RCC 7860 (cell line): ENCODE data around the gene KCNJ13.

Experiments
- DNase-seq: peaks from one replicate; pipeline ENCODE4 v3.0.0-alpha.2; 2015; ENCODE audit warnings: low spot score
- FAIRE-seq: peaks from 2 replicates; lab custom pipeline; 2012; peaks lifted over from hg19 to GRCh38; lab: Jason Lieb, UNC

The KCNJ13 gene

DNA sequence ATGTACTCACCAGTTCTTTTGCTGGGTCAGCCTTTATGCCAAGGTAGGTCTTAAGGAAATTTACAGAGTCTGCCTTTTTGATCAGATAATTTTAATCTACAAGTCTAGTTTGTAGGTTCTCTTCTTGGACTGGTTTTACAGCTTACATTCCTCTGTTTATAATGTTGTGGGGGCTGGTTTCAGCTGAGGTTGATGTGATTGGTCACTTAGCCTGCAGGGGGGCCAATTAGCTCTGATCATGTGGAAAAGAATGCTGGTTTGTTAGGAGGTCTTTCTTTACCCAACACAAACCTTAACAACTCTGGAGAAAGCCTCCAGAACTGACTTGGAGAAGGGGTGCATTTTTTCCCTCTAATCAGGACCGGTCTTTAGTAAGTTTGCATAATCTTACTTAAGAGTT lies at the start of gene KCNJ13:
KCNJ13 (minus strand) TSS at position 131 of the 400 bp plus-strand sequence. CDS start 5,203 bp downstream, outside the sequence.
- FAIRE-seq = no peak

DNA sequence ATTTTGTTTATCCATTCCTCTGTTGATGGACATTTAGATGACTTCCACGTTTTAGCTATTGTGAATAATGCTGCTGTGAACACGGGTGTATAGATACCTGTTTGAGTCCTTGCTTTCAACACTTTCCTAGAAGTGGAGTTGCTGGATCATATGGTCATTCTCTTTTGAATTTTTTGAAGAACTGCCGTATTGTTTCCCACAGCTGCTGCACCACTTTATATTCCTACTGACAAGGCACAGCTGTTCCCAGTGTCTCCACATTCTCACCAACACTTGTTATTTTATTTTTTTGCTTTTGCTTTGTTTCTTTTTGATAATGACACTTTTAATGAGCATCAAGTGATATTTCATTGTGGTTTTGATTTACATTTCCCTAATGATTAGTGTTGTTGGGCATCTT lies 41.4 kb upstream of the KCNJ13 start:
- DNase-seq (no peak), FAIRE-seq (no peak)

More for the DNA sequence above, at the start of gene KCNJ13:
- DNase-seq = no peak

GRCh38 chr2:232816657-232817056 lies 40.3 kb upstream of the KCNJ13 start:
- DNase-seq (no peak), FAIRE-seq (no peak)

GRCh38 chr2:232815569-232815968 lies 39.2 kb upstream of the KCNJ13 start:
- no peak for DNase-seq
- FAIRE-seq = no peak

- FAIRE-seq (no peak), DNase-seq (no peak)
Observed at GRCh38 chr2:232810444-232810843, 34.1 kb upstream of the KCNJ13 start.

GRCh38 chr2:232809349-232810124 lies 33.2 kb upstream of the KCNJ13 start:
- no peak for FAIRE-seq
- DNase-seq = no peak

GRCh38 chr2:232802091-232802490 lies 25.7 kb upstream of the KCNJ13 start:
- DNase-seq (no peak), FAIRE-seq (no peak)

DNA sequence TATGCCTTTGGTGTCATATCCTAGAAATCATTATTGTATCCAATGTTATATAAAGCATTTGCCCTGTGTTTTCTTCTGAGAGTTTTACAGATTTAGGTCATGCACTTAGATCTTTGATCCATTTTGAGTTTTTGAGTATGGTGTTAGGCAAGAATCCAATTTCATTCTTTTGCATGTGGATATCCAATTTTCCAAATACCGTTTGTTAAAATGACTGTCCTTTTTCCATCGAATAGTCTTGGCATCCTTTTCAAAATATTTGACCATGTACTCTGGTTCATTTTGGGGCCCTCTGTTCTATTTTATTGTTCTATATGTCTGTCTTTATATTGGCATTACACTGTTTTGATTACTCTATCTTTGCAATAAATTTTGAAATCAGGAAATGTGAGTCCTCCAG lies 23.8 kb upstream of the KCNJ13 start:
- DNase-seq (no peak), FAIRE-seq (no peak)

- DNase-seq (no peak), FAIRE-seq (no peak)
Observed at GRCh38 chr2:232798187-232798586, 21.8 kb upstream of the KCNJ13 start.

- DNase-seq = no peak
- FAIRE-seq = no peak
Observed at GRCh38 chr2:232795920-232796319, 19.6 kb upstream of the KCNJ13 start.

GRCh38 chr2:232794981-232795380 lies 18.6 kb upstream of the KCNJ13 start:
- no peak for FAIRE-seq
- no peak for DNase-seq

DNA sequence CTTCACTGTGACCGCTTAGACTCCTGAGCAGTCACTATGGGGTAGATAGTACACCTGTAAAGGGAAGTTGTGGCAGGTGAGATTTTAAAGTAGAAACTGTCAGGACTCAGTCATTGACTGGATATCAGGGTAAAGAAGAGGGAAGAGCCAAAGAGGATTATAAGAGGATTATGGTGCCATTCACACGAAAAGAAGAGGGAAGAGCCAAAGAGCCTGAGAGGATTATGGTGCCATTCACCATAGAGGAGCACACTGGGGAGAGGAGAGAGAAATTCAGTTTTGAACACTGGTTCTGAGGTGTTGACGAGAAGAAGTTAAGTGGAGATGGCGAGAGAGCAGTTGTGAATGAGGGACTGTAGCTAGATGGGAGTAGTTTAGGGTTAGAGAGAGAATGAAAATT lies 16.9 kb upstream of the KCNJ13 start:
- DNase-seq = no peak
- no peak for FAIRE-seq

GRCh38 chr2:232791518-232791917 lies 15.2 kb upstream of the KCNJ13 start:
- DNase-seq (no peak), FAIRE-seq (no peak)

GRCh38 chr2:232789082-232789481 lies 12.7 kb upstream of the KCNJ13 start:
- no peak for FAIRE-seq

GRCh38 chr2:232787806-232788205 lies 11.4 kb upstream of the KCNJ13 start:
- DNase-seq (no peak), FAIRE-seq (no peak)

More at GRCh38 chr2:232789082-232789481, 12.7 kb upstream of the KCNJ13 start:
- DNase-seq = no peak

DNA sequence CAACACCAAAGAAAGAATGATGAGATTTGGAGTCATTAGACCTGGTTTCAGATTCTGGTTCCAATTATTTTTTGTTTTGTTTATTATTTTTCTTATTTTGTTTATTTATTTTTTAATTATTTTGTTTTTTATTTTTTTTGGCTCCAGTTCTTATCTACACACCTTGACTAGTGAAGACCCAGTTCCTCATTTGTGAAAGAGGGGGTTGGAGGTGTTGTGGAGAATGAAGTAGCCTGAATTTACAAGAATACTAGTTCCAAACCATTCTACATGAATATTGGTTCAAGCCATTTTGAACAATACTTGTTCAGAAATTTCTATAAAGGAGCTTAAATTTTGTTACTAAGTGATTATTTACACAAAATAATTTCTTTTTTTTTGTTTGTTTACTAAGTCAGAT lies 6.9 kb upstream of the KCNJ13 start:
- FAIRE-seq (no peak), DNase-seq (no peak)

DNA sequence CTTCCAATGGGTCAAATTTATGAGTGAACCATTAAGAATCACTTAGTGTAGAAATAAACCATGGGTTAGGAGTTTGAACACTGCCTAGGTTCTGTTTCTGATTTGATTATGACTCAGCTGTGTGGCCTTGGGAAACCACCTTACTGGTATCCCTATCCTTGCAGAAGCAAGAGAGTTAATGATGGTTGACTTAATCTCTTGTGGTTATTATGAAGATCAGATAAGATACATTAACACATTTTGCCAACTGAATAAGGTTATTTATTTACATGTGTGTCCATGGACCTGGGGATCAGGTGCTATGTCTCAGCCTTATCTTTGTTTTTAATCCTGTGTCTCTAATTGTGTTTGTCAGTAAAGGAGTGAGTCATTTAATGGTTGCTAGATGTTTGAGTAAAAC lies 5.4 kb upstream of the KCNJ13 start:
- peak; percentile 99 for FAIRE-seq
- peak; percentile 96 for DNase-seq

DNA sequence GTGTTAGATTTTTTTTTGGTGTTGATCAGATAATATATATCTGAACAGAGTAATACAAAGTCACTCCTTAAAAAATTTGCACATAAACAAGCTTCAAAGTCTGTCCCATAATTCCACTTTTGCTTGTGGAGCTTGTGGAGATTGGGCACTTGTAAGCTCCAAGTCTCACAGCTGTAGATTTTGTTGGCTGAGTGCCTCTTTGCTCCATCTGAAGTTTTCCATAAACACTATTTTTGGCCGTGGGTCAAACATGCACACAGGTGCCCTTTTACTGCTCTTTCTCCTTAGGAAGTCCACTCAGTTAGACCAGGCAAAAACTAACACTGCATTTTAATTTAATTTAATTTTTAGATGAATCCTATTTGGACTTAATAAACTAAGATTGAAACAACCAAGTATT lies 3.6 kb upstream of the KCNJ13 start:
- DNase-seq (no peak), FAIRE-seq (no peak)

DNA sequence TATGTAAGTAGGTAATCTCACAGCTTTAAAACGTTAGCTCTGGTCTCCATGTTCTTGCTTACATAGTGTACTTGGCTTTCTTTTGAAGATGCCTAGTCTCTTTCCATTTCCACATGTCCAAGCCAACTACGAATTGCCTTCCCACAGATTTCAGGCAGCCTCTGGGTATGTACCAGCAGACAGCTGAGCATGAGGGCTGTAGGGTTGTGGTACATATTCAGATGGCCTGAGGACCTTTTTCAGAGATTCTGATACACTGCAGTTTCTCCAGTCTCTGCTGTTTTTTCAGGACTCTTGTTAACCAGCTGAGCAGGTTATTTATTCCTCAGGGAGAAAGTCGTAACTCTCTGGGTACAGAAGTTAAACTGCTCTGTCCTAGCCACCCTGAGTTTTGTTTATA lies 3.1 kb upstream of the KCNJ13 start:
- FAIRE-seq = no peak

GRCh38 chr2:232777276-232777675 lies 911 bp upstream of the KCNJ13 start:
- DNase-seq = no peak
- FAIRE-seq = no peak

More for the DNA sequence above, 3.1 kb upstream of the KCNJ13 start:
- no peak for DNase-seq

DNA sequence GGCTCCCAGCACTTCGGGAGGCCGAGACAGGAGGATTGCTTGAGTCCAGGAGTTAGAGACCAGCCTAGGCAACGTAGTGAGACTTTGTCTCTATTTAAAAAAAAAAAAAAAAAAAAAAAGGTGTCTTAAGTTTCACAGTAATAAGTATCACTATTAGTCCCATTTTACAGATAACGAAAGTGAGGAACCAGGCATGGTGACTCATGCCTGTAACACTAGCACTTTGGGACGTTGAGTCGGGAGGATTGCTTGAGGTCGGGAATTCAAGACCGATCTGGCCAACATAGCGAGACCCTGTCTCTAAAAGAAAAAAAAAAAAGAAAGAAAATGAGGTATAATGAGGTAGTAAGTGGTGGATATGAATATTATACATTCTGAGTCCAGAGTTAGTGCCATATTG lies 2.5 kb downstream of the KCNJ13 start:
- no peak for DNase-seq
- no peak for FAIRE-seq

- DNase-seq (no peak), FAIRE-seq (no peak)
Observed at GRCh38 chr2:232772531-232772930, 3.8 kb downstream of the KCNJ13 start.

DNA sequence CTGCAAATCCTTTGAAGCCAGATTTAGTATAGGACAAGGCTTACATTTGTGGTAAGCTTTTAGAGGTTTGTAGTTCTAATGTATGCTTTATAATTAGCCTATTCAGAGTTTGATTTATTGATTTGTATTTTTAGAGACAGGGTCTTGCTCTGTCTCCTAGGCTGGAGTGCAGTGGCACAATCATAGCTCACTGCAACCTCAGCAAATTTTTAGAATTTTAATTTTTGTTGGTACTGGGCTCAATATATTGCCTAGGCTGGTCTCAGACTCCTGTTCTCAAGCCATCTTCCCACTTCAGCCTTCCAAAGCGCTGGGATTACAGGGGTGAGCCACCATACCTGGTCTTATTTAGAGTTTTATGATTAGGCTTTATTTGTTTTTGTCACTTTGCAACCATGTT lies 4.5 kb downstream of the KCNJ13 start:
- FAIRE-seq = no peak

More for the DNA sequence above, 4.5 kb downstream of the KCNJ13 start:
- DNase-seq = no peak
